NCI-H2107 treated with DMSO at 0.1 percent for 48 hours (cell line): ENCODE measurements around the gene CEP295NL.
"Not testable (repeated sequence)": the region's sequence is repeated elsewhere in the genome, so short reads cannot be mapped to it uniquely, and the experiment has no call there.

Experiments
- DNase-seq: peaks from one replicate; lab custom pipeline; 2025; ENCODE audit not compliant: unreplicated experiment; lab: John Stamatoyannopoulos, UW

Gene CEP295NL

GRCh38 chr17:78929908-78930775 is 27.1 kb upstream of the CEP295NL start:
- no peak for DNase-seq

GRCh38 chr17:78925662-78926555 is 22.9 kb upstream of the CEP295NL start:
- DNase-seq, result no peak

GRCh38 chr17:78925234-78925633 is 22.2 kb upstream of the CEP295NL start, which contains the start of gene TIMP2:
TSS of gene TIMP2 (minus strand) at chr17:78925387. CDS start at chr17:78925088, 299 bp downstream.
- peak; percentile 18 for DNase-seq

- no peak for DNase-seq
These were observed 21.6 kb upstream of the CEP295NL start for GRCh38 chr17:78924481-78925151.

GRCh38 chr17:78923660-78924453 is 20.9 kb upstream of the CEP295NL start:
- peak; percentile 50 for DNase-seq

- DNase-seq, result no peak
These were observed 20.0 kb upstream of the CEP295NL start for GRCh38 chr17:78922816-78923498.

GRCh38 chr17:78921437-78921971 is 18.5 kb upstream of the CEP295NL start:
- no peak for DNase-seq

GRCh38 chr17:78920528-78920927 is 17.5 kb upstream of the CEP295NL start:
- no peak for DNase-seq

GRCh38 chr17:78919861-78920450 is 17.0 kb upstream of the CEP295NL start:
- DNase-seq, result no peak

GRCh38 chr17:78918979-78919378 is 16.0 kb upstream of the CEP295NL start:
- no peak for DNase-seq

- DNase-seq, result no peak
These were observed 14.7 kb upstream of the CEP295NL start for GRCh38 chr17:78917451-78918275.

GRCh38 chr17:78915872-78916632 is 13.1 kb upstream of the CEP295NL start:
- no peak for DNase-seq

GRCh38 chr17:78913115-78913514 is 10.1 kb upstream of the CEP295NL start:
- no peak for DNase-seq

GRCh38 chr17:78912082-78912481 is 9.1 kb upstream of the CEP295NL start:
- DNase-seq, result no peak

- not testable (repeated sequence) for DNase-seq
These were observed 8.5 kb upstream of the CEP295NL start for GRCh38 chr17:78911543-78911942.

- no peak for DNase-seq
These were observed 7.7 kb upstream of the CEP295NL start for GRCh38 chr17:78910497-78911284.

GRCh38 chr17:78908426-78908825 is 5.4 kb upstream of the CEP295NL start:
- DNase-seq, result peak; percentile 7
